Breast epithelium (tissue), 4 donors: Measurements from ENCODE around the gene DUSP7. TPM values are rescaled to one million over a fixed set of nuclear protein-coding genes. Genes with fewer than 3 reads are reported as not detected.
A peak's percentile ranks its signal among the peaks of the same experiment; 100 is the strongest.

Experiments used
- DNase-seq, 2 donors: peaks; one replicate each; pipeline ENCODE4 v3.0.0-alpha.2; 2019; ENCODE audit warnings: low spot score in 2 of 2
- H3K27ac ChIP-seq, 2 donors: fragments of 200-600 bp; sonication (generic) in 1 of 2; one replicate each; pipeline ENCODE4 v1.5.1; 2016 to 2019; ENCODE audit warnings: mild to moderate bottlenecking in 1 of 2
- H3K27me3 ChIP-seq, 2 donors: fragments of 200-600 bp; sonication (generic) in 1 of 2; one replicate each; pipeline versions ENCODE4 v1.5.1 to v1.6.0; 2017 to 2019; ENCODE audit warnings: control low read depth in 1 of 2, mild to moderate bottlenecking in 1 of 2
- H3K36me3 ChIP-seq: fragments of 200-600 bp; one replicate; pipeline ENCODE4 v1.5.1; 2019
- H3K4me1 ChIP-seq, 2 donors: fragments of 200-600 bp; sonication (generic); one replicate each; pipeline ENCODE4 v1.5.1; 2016 to 2019; ENCODE audit warnings: control low read depth in 1 of 2
- H3K4me3 ChIP-seq, 3 donors: fragments of 200-600 bp; sonication (generic); 1 replicate in 2 of 3; 2 replicates in 1 of 3; pipeline ENCODE4 v1.5.1; 2016 to 2019; ENCODE audit warnings: mild to moderate bottlenecking in 3 of 3, moderate library complexity in 2 of 3
- H3K9me3 ChIP-seq, 2 donors: fragments of 200-600 bp; sonication (generic) in 1 of 2; one replicate each; pipeline ENCODE4 v1.5.1; 2016 to 2019; ENCODE audit warnings: control low read depth in 1 of 2
- POLR2A ChIP-seq: fragments of 450-650 bp; IDR thresholded peaks from one replicate; pipeline ENCODE4 v1.6.1; 2016; ENCODE audit warnings: antibody characterized with exemption, mild to moderate bottlenecking, moderate library complexity
- POLR2AphosphoS5 ChIP-seq, 3 donors: sonication (generic); formaldehyde crosslinking; IDR thresholded peaks; one replicate each; pipeline ENCODE4 v1.6.1; 2017; ENCODE audit warnings: antibody characterized with exemption in 3 of 3
- intact Hi-C: fragments of 100-400 bp; cut with DNase I; formaldehyde crosslinking; loops from one replicate; pipeline ENCODE4 v1.15.1; 2023; ENCODE audit warnings: low total_unique reads
- total RNA-seq, 3 donors: library from RNA; depleted of rRNA; stranded (reverse); fragments of >200 nt; gene quantifications; one replicate each; pipeline ENCODE4 v1.1.0, GENCODE V29; 2016
- TF ChIP-seq, protein P1 (sequence below), 3 donors: fragments of 450-650 bp; IDR thresholded peaks; one replicate each; pipeline ENCODE4 v1.5.1; 2016 to 2017; ENCODE audit warnings: antibody characterized with exemption in 3 of 3, mild to moderate bottlenecking in 3 of 3, moderate library complexity in 3 of 3

Gene DUSP7
- total RNA-seq, 3 donors from 2014 or later = 7.0 to 11.1 (median 8.6) TPM

DNA sequence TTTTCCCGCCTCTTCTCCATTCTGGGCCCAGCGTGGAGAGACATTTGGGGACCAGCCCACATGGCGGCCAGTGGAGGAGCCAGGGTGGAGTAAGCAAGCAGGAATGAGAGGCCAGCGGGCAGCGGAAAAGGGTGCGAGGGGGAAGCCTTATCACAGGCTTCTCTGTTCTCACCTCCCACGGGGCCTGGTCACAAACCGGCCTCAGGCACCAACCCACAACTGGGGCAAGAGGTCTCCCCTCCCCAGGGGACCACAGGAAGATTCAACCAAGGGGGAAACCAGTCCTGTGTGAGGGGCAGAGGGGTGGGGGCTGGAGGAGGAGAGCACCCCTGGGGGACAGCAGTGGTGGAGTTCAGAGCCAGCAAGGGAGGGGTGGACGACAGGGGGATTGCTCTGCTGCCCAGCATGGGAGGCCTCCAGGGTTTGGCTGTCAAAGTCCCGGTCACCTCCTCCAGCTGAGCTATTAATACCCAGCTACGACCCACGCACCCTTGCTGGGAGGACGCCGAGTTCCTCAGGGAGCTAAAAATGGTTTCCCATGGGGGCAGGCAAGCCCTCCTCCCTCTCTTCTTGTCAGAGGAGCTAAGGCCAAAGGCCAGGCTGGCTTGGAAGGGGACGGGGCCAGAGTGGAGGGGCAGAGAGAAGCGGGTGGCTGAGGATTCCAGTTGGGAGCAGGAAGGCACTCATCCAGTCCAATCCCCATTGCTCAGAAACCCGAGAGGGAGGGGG is 36.9 kb downstream of the DUSP7 start:
- Histone ChIP-seq H3K4me1 (no peaks in the 10 kb centered on the region), H3K27ac (peak overlapping the region; percentile 7 to 69), H3K4me3 (no peak overlapping the region), H3K27me3 (no peaks in the 10 kb centered on the region), H3K36me3 (no peaks in the 10 kb centered on the region), H3K9me3 (no peaks in the 10 kb centered on the region)
- TF ChIP-seq POLR2AphosphoS5 (IDR thresholded peaks at IDR 0.05) (peak in 1 of 3 donors; percentile 16), POLR2A (no peak)
- intact Hi-C loops = no loop called here
- no peak for DNase-seq

DNA sequence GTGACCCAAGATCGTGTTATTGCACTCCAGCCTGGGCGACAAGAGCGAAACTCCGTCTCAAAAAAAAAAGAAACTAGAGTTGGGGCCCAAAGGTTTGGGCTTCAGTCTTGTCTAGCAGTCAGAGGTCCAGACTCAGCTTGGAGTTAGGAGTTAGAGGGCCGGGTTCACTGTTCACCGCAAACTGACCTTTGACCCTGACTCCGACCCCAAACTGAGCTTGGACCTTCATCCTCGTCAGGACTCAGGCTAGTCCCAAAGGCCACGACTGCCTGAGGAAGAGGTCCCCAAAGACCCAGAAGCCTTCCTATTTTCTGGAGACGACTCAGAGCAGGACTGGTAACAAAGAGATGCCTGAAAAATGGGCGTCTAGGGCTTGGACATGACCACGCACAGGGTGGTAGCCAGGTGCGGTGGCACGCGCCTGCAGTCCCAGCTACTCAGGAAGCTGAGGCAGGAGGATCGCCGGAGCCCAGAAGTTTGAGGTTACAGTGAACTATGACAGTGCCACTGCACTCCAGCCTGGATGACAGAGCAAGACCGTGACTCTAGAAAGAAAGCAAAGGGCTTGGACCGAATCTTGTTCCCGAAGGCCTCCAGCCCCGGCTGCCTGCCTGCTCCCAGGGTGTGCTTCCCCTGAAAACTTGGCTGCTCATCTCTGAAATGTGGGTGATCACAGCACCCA is 37.9 kb downstream of the DUSP7 start:
- H3K27ac ChIP-seq = peak overlapping the region in 1 of 2 donors; percentile 69
- H3K9me3 ChIP-seq = no peaks in the 10 kb centered on the region
- H3K4me1 ChIP-seq = no peaks in the 10 kb centered on the region
- H3K36me3 ChIP-seq = no peaks in the 10 kb centered on the region
- H3K4me3 ChIP-seq = no peak overlapping the region
- intact Hi-C loops = no loop called here
- DNase-seq = no peak
- TF ChIP-seq POLR2A (no peak), POLR2AphosphoS5 (IDR thresholded peaks at IDR 0.05) (no peak)
- TF ChIP-seq, protein P1, sequence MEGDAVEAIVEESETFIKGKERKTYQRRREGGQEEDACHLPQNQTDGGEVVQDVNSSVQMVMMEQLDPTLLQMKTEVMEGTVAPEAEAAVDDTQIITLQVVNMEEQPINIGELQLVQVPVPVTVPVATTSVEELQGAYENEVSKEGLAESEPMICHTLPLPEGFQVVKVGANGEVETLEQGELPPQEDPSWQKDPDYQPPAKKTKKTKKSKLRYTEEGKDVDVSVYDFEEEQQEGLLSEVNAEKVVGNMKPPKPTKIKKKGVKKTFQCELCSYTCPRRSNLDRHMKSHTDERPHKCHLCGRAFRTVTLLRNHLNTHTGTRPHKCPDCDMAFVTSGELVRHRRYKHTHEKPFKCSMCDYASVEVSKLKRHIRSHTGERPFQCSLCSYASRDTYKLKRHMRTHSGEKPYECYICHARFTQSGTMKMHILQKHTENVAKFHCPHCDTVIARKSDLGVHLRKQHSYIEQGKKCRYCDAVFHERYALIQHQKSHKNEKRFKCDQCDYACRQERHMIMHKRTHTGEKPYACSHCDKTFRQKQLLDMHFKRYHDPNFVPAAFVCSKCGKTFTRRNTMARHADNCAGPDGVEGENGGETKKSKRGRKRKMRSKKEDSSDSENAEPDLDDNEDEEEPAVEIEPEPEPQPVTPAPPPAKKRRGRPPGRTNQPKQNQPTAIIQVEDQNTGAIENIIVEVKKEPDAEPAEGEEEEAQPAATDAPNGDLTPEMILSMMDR (IDR thresholded peaks at IDR 0.05) = no peak
- no peaks in the 10 kb centered on the region for H3K27me3 ChIP-seq

DNA sequence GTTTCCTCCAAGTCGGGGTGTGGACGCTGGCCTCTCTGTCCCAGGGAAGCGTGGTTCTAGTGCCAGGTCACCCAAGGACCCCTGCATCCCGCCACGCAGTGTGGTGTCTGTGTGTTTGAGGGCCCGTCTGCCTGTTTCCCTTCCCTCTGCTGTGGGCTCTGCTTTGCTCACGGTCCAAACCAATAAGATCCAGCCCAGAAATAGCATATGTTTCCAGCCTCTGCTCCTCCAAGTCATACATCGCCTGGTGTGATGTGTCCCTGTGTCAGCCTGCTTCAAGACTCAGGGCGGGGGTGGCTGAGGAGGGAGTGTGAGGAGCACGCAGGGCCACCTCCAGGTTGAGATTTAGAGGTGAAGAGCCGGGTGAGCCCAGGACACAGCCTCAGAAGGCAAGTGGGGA is 38.8 kb downstream of the DUSP7 start:
- no peak for DNase-seq
- intact Hi-C loops = no loop called here
- Histone ChIP-seq H3K4me3 (no peak overlapping the region), H3K9me3 (no peaks in the 10 kb centered on the region), H3K27me3 (no peaks in the 10 kb centered on the region), H3K27ac (peak overlapping the region in 1 of 2 donors; percentile 13), H3K36me3 (no peaks in the 10 kb centered on the region), H3K4me1 (no peaks in the 10 kb centered on the region)
- TF ChIP-seq, protein P1 (IDR thresholded peaks at IDR 0.05) = no peak
- no peak for TF ChIP-seq POLR2AphosphoS5 (IDR thresholded peaks at IDR 0.05)
- no peak for TF ChIP-seq POLR2A

DNA sequence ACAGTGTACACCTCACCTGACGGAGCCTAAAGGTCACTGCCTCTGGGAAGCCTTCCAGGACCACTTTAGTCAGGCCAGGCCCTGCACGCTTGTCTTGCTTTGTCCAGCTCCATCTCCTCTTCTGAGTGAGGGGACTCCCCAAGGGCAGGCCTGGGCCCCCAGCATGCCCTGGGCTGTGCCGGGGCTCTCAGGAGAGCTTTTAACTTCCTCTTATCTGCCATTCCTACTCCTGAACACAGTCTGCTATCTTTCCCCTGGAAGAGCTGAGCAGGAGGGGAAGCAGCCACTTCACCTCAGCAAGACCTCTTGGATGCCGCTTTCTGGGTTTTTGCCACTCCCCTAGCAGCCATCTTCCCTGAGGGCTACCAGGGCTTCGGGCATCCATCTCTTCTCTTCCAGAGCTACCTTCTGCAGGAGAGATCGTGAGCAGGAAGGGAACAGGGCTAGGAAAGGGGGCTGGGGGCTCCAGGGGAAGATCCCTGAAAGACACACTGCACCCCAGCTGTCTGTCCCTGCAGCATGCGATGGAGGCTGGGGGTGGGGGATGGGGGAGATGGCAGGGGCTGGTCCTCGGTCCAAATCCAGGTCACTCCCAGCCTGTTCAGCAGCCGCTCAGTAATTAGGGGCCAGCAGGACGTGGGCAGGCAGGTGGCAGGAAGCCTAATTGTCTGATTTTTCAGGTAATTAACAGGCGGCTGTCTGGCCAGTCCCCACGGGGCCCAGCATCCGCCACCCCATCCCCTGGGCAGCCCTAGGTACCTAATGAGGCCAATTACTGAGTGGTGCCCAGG is 40.7 kb downstream of the DUSP7 start:
- no peaks in the 10 kb centered on the region for H3K27me3 ChIP-seq
- H3K36me3 ChIP-seq = no peaks in the 10 kb centered on the region
- no peak for TF ChIP-seq POLR2A
- TF ChIP-seq POLR2AphosphoS5 (IDR thresholded peaks at IDR 0.05) = no peak
- TF ChIP-seq, protein P1 (IDR thresholded peaks at IDR 0.05) = no peak
- DNase-seq = no peak
- intact Hi-C loops = no loop called here
- no peak overlapping the region for H3K27ac ChIP-seq
- no peaks in the 10 kb centered on the region for H3K9me3 ChIP-seq
- no peaks in the 10 kb centered on the region for H3K4me1 ChIP-seq
- no peak overlapping the region for H3K4me3 ChIP-seq

DNA sequence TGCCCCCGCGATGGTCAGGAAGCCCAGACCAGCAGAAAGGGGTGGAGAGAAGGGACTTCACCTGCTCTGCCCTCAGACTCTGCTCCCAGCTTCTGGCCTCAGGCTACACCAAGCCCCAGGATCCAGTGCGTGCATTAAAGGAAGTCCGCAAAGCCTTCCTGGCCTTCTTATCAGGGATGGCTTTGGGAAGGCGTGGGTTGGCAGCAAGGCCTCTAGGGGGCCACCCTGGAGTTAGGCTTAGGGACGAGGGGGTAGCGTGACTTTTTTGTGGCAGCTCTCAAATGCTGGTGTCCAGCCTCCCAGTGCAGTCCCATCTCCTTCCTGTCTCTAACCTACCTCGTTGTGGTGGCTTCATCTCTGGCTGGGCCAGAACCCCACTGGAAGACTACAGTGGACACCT is 41.8 kb downstream of the DUSP7 start:
- Histone ChIP-seq H3K9me3 (no peaks in the 10 kb centered on the region), H3K4me3 (no peak overlapping the region), H3K27ac (no peak overlapping the region), H3K4me1 (no peaks in the 10 kb centered on the region), H3K36me3 (no peaks in the 10 kb centered on the region), H3K27me3 (no peaks in the 10 kb centered on the region)
- DNase-seq = no peak
- intact Hi-C loops = no loop called here
- TF ChIP-seq POLR2A (no peak), POLR2AphosphoS5 (IDR thresholded peaks at IDR 0.05) (no peak)
- TF ChIP-seq, protein P1 (IDR thresholded peaks at IDR 0.05) = no peak
